ENCODE measurements around the gene DACT3.

DACT3 gene

GRCh38 chr19:46661735-46662592 is 982 bp upstream of the DACT3 start:
- peak; percentile 31 for DNase-seq

GRCh38 chr19:46660551-46661019 is 397 bp downstream of the DACT3 start:
- no peak for DNase-seq

- no peak for DNase-seq
Measured at GRCh38 chr19:46660008-46660517, 919 bp downstream of the DACT3 start.

- DNase-seq: no peak
Measured at GRCh38 chr19:46659151-46660007, 1.6 kb downstream of the DACT3 start.

GRCh38 chr19:46656541-46656940 is 4.4 kb downstream of the DACT3 start:
- no peak for DNase-seq

GRCh38 chr19:46654621-46655152 is 6.3 kb downstream of the DACT3 start:
- DNase-seq: no peak

- DNase-seq: no peak
Measured at GRCh38 chr19:46650445-46650844, 10.5 kb downstream of the DACT3 start.

- DNase-seq: no peak
Measured at GRCh38 chr19:46648961-46649960, 11.7 kb downstream of the DACT3 start.

GRCh38 chr19:46648060-46648960 is 12.7 kb downstream of the DACT3 start:
- DNase-seq: no peak

GRCh38 chr19:46646402-46646801 is 14.6 kb downstream of the DACT3 start:
- DNase-seq: no peak

GRCh38 chr19:46644720-46645119 is 16.3 kb downstream of the DACT3 start:
- no peak for DNase-seq

GRCh38 chr19:46640656-46641055 is 20.3 kb downstream of the DACT3 start:
- DNase-seq: no peak

- DNase-seq: no peak
Measured at GRCh38 chr19:46639358-46640182, 21.4 kb downstream of the DACT3 start.

GRCh38 chr19:46637224-46637623 is 23.8 kb downstream of the DACT3 start:
- no peak for DNase-seq

- DNase-seq: no peak
Measured at GRCh38 chr19:46635920-46636761, 24.8 kb downstream of the DACT3 start, which contains the start of gene GNG8. TSS of gene GNG8 (minus strand) at chr19:46636202. CDS start at chr19:46634682, 1,520 bp downstream.

GRCh38 chr19:46634656-46635218 is 26.2 kb downstream of the DACT3 start:
- no peak for DNase-seq

GRCh38 chr19:46634045-46634655 is 26.8 kb downstream of the DACT3 start:
- peak; percentile 66 for DNase-seq

- DNase-seq: no peak
Measured at GRCh38 chr19:46633130-46633529, 27.9 kb downstream of the DACT3 start.
